WTC11 (cell line): Measurements from ENCODE around the gene RPTN.

Source experiments
- CREB1 ChIP-seq: sonication (generic); formaldehyde crosslinking; IDR thresholded peaks from 2 replicates; pipeline ENCODE4 v1.8.0; 2023; ENCODE audit warnings: mild to moderate bottlenecking, missing genetic modification reagents
- CTCF ChIP-seq: fragments of 200-600 bp; IDR thresholded peaks from 2 replicates; pipeline ENCODE4 v1.8.0; 2022; ENCODE audit warnings: antibody characterized with exemption
- ESRRA ChIP-seq: sonication (generic); formaldehyde crosslinking; IDR thresholded peaks from 2 replicates; pipeline ENCODE4 v1.8.1; 2022; ENCODE audit warnings: mild to moderate bottlenecking, missing genetic modification reagents, borderline replicate concordance
- JUN ChIP-seq: sonication (generic); formaldehyde crosslinking; IDR thresholded peaks from 2 replicates; pipeline ENCODE4 v1.8.0; 2023; ENCODE audit warnings: mild to moderate bottlenecking, missing genetic modification reagents
- SP1 ChIP-seq: sonication (generic); formaldehyde crosslinking; conservative IDR thresholded peaks from 2 replicates; pipeline ENCODE4 v1.8.1; 2022; ENCODE audit warnings: missing genetic modification reagents
- ZNF121 ChIP-seq: sonication (generic); formaldehyde crosslinking; IDR thresholded peaks from 2 replicates; pipeline ENCODE4 v1.8.0; 2023; ENCODE audit warnings: missing genetic modification reagents
- ZNF423 ChIP-seq: fragments of 250-450 bp; sonication (Bioruptor Pico); IDR thresholded peaks from 2 replicates; pipeline ENCODE4 v2.1.2; 2022; ENCODE audit warnings: mild to moderate bottlenecking, moderate library complexity
- TF ChIP-seq, protein P1 (sequence below): sonication (generic); formaldehyde crosslinking; IDR thresholded peaks from 2 replicates; pipeline ENCODE4 v1.8.0; 2023; ENCODE audit warnings: missing genetic modification reagents
- TF ChIP-seq, protein P2 (sequence below): sonication (generic); formaldehyde crosslinking; IDR thresholded peaks from 2 replicates; pipeline ENCODE4 v1.8.1; 2023; ENCODE audit warnings: mild to moderate bottlenecking, missing genetic modification reagents, moderate library complexity
- TF ChIP-seq, protein P3 (sequence below): sonication (generic); formaldehyde crosslinking; conservative IDR thresholded peaks from 2 replicates; pipeline ENCODE4 v1.8.1; 2022; ENCODE audit warnings: mild to moderate bottlenecking, missing genetic modification reagents

DNA sequence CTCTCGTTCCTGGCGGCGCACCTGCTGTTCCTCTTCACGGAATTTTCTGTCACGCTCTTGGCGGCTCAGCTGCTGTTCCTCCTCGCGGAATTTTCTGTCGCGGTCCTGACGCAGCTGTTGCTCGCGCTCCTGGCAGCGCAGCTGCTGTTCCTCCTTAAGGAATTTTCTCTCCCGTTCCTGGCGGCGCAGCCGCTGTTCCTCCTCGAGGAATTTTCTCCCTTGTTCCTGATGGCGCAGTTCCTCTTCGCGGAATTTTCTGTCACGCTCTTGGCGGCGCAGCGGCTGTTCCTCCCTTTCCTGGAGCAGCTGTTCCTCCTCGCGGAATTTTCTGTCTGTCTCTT lies 50.2 kb downstream of the RPTN start:
- TF ChIP-seq JUN (no peak), CREB1 (CRISPR knock-in tag) (no peak), ZNF423 (CRISPR knock-in tag) (no peak), ESRRA (CRISPR knock-in tag) (no peak), SP1 (CRISPR knock-in tag) (no peak), ZNF121 (no peak), CTCF (no peak)
- TF ChIP-seq, protein P1, sequence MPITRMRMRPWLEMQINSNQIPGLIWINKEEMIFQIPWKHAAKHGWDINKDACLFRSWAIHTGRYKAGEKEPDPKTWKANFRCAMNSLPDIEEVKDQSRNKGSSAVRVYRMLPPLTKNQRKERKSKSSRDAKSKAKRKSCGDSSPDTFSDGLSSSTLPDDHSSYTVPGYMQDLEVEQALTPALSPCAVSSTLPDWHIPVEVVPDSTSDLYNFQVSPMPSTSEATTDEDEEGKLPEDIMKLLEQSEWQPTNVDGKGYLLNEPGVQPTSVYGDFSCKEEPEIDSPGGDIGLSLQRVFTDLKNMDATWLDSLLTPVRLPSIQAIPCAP (CRISPR knock-in tag), result no peak
- TF ChIP-seq, protein P2, sequence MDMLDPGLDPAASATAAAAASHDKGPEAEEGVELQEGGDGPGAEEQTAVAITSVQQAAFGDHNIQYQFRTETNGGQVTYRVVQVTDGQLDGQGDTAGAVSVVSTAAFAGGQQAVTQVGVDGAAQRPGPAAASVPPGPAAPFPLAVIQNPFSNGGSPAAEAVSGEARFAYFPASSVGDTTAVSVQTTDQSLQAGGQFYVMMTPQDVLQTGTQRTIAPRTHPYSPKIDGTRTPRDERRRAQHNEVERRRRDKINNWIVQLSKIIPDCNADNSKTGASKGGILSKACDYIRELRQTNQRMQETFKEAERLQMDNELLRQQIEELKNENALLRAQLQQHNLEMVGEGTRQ, result no peak
- TF ChIP-seq, protein P3, sequence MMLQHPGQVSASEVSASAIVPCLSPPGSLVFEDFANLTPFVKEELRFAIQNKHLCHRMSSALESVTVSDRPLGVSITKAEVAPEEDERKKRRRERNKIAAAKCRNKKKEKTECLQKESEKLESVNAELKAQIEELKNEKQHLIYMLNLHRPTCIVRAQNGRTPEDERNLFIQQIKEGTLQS, result no peak
